Ureter (tissue), 1 donor: ENCODE data around the gene TRIM71. TPM values are rescaled to one million over a fixed set of nuclear protein-coding genes. Genes with fewer than 3 reads are reported as not detected.
"Not testable (repeated sequence)": the region's sequence is repeated elsewhere in the genome, so short reads cannot be mapped to it uniquely, and the experiment has no call there.

ENCODE experiments used
- DNase-seq: peaks from one replicate; pipeline ENCODE4 v3.0.0-alpha.2; 2020; ENCODE audit warnings: low spot score
- total RNA-seq: library from RNA; stranded (reverse); gene quantifications from one replicate; pipeline ENCODE4 v1.2.4, GENCODE V29; 2023
- donor health status: DM: yes; HTN: yes; CAD: no.

TRIM71 gene
- total RNA-seq, 1 donor from 2014 or later = not detected

- DNase-seq = no peak
These were observed 72.9 kb downstream of the TRIM71 start for GRCh38 chr3:32890420-32891276.

DNA sequence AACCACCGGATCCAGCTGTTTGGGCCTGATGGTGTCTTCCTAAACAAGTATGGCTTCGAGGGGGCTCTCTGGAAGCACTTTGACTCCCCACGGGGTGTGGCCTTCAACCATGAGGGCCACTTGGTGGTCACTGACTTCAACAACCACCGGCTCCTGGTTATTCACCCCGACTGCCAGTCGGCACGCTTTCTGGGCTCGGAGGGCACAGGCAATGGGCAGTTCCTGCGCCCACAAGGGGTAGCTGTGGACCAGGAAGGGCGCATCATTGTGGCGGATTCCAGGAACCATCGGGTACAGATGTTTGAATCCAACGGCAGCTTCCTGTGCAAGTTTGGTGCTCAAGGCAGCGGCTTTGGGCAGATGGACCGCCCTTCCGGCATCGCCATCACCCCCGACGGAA is 73.6 kb downstream of the TRIM71 start:
- no peak for DNase-seq

GRCh38 chr3:32892625-32893598 is 75.1 kb downstream of the TRIM71 start:
- DNase-seq = no peak

DNA sequence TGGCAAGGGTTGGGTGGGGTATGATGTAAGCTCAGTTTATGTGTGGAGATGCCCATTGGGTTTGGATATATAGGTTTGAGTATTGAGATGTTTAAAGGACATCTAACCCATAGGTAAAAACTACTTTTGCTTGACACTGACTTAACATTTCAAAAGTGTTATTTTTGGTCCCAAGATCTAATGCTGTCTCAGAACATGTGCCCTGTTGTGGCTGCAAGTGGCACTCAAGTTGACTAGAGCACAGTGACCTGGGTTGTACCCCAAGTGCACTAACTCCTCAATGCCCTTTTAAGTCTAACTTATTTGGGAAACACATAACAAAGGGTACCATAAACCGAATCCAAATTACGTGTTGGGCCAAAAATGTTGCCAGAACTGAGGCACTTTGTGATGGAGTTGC is 77.2 kb downstream of the TRIM71 start:
- no peak for DNase-seq

DNA sequence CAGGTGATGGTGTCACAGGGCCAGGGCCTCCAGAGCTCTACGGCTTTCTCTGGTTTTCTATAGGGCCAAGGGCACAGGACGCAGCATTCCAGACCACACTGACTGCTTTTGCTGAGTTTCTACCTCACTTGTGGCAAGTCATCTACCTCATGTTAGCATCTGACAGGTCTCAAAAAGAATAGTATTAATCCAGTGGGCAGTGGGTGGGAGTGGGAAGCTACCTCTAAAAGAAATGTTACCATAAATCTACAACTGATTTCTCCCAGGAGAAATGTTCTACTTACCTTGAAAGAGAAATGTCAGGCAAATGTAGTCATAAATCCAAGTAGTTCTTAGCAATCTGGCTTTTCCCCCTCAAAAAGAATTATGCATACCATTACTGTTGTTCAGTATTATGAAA is 77.9 kb downstream of the TRIM71 start:
- DNase-seq = no peak

DNA sequence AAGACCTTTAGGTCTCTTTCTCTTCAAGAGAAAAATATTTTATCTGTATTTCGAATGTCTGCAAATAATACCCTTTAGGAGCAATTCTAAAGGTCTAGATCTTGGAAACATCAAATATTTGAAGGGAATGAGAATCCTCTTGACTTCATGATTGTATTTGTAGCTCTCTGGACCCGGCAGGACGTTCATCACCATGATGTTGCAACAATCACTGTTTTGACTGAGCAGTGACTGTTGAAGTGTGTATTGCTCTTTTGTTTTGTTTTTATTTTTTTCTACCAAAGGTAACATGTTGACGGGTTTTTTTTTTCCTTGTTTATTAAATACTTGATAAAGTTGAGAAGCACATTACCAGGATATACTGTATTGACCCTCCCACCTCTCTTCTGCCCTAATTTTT is 78.3 kb downstream of the TRIM71 start:
- no peak for DNase-seq

- no peak for DNase-seq
These were observed 79.3 kb downstream of the TRIM71 start for GRCh38 chr3:32897001-32897601.

DNA sequence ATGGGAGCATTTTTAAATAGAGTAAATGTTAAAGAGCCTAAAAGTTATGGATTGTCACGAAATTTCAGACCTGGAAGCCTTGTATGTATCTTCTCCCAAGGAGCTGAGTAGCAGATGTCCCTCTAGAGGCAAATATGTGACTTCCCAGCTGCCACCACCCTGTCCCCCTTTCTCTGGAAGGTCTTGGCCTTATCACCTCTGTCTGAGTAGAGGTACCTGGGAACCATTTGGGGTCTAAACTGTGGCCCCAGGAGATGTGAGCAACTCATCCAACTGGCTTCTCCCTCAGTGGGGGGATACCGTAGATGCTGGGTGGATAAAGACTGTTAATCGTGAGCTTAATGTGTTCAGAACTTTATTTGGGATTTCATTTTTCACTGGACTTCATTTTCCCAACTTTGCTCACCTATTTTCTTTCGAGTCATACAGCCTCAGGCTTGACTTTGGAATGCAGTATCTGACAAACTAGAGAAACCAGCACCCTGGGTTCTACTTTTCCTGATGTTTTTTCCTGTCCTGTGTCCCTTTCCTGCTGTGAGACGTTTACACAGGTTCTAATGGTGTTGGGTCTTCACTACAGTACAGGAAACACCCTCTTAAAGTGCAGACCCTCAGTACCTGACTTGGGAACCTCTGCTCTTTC is 80.3 kb downstream of the TRIM71 start:
- DNase-seq = no peak

GRCh38 chr3:32899265-32899664 is 81.5 kb downstream of the TRIM71 start:
- no peak for DNase-seq

GRCh38 chr3:32901005-32901932 is 83.5 kb downstream of the TRIM71 start:
- DNase-seq = no peak

DNA sequence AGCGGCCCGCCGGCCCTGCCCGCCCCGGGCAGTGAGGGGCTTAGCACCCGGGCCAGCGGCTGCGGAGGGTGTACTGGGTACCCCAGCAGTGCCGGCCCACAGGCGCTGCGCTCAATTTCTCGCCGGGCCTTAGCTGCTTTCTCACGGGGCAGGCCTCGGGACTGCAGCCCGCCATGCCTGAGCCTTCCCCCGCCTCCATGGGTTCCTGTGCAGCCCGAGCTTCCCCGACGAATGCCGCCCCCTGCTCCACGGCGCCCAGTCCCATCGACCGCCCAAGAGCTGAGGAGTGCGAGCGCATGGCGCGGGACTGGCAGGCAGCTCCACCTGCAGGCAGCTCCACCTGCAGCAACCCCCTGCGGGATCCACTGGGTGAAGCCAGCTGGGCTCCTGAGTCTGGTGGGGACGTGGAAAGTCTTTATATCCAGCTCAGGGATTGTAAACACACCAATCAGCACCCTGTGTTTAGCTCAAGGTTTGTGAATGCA is 85.1 kb downstream of the TRIM71 start:
- not testable (repeated sequence) for DNase-seq

DNA sequence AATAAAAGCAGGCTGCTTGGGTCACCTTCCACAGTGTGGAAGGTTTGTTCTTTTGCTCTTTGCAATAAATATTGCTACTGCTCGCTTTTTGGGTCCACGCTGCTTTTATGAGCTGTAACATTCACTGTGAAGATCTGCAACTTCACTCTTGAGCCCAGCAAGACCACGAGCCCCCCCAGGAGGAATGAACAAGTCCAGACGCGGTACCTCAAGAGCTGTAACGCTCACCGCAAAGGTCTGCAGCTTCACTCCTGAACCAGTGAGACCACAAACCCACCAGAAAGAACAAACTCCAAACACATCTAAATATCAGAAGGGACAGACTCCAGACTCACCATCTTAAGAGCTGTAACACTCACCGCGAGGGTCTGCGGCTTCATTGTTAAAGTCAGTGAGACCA is 86.2 kb downstream of the TRIM71 start:
- no peak for DNase-seq

DNA sequence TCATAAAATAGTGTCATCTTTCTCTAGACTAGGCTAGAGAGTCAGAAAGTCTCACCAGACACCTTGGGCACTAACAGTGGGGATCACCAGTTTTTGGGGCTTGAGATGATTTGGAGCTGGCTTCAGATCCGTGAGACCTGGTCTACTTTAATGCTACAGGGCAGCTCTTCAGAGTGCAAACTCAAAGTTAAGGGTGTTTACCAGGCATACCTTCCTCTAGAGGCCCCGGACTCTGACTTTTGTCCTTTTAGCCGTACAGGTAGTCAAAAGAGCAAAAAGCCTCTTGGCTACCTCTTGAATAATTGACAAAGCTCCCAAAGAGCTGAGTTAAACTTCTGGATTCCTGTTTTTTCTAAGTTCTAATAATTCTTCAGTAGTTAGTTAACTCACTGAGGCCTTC is 92.2 kb downstream of the TRIM71 start:
- DNase-seq = no peak

GRCh38 chr3:32910954-32911353 is 93.2 kb downstream of the TRIM71 start:
- DNase-seq = no peak

GRCh38 chr3:32912046-32912445 is 94.2 kb downstream of the TRIM71 start:
- DNase-seq = no peak

DNA sequence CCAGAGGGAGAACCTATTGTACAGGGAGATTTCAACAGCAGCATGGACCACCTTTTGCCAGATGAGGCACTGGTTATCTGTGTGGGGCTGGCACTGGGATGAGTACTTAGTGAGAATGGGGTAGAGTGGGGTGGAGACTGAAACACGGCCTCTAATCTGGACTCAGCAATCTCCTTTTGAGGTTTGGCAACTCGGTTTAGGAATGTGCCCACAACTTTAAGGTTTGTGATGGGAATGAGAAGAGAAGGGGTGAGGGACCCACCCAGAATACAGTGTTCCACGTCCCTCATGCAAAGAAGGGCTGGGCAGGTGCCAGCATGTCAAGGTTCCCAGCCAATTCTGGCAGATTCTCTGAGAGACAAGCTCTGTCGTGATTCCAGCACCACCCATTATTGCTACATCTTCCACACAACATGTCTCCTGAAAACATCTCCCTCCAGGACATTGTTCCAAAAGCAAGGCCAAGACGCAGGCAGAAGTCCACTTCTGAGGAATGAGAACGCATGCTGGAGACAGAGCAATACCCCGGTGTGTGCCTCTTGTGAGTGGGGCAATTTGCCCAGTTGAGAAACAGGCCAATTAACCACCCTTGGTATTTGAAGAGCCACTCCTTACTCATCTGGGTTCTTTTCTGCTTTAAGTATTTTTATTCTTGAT is 96.1 kb downstream of the TRIM71 start:
- peak; percentile 54 for DNase-seq

GRCh38 chr3:32919920-32920319 is 102.1 kb downstream of the TRIM71 start:
- no peak for DNase-seq

GRCh38 chr3:32922078-32922477 is 104.3 kb downstream of the TRIM71 start:
- DNase-seq = no peak

- DNase-seq = no peak
These were observed 112.4 kb downstream of the TRIM71 start for GRCh38 chr3:32930161-32930560.

- not testable (repeated sequence) for DNase-seq
These were observed 113.5 kb downstream of the TRIM71 start for GRCh38 chr3:32931273-32931672.
